Measurements from ENCODE around the gene PDS5A.
"Not testable (repeated sequence)": the region's sequence is repeated elsewhere in the genome, so short reads cannot be mapped to it uniquely, and the experiment has no call there.

The PDS5A gene

DNA sequence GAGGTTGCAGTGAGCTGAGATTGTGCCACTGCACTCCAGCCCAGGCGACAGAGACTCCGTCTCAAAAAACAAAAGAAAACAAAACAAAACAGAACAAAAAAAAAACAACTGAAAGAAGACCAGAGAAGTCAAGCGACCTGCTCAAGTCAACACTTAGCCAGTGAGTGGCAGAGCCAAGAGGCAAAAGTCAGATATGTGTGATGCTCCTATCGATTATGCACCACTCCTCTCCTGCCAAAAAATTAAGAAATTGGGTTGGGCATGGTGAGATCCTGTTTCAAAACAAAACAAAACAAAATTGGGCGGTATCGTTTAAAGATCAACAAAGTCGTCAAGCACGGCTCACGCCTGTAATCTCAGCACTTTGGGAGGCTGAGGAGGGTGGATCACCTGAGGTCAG lies 137.7 kb downstream of the PDS5A start:
- Histone ChIP-seq H3K79me1 (ENCODE audit: low read depth, low read length) (peaks cover 2% of the 10 kb centered on the region), H3K9ac (ENCODE audit: low read depth, low read length, poor library complexity) (no peak overlapping the region), H3K4me2 (ENCODE audit: insufficient read depth, low read length, poor library complexity, severe bottlenecking) (no peak overlapping the region), H2BK5ac (ENCODE audit: low read length) (no peak overlapping the region), H2AK5ac (ENCODE audit: low read depth, low read length) (no peak overlapping the region), H3K27ac (replicated peaks; ENCODE audit: low read length) (no peak overlapping the region), H3K9me3 (replicated peaks in 1 of 2; ENCODE audit: control insufficient read depth in 2 of 2, insufficient read depth in 1 of 2, low read depth in 1 of 2, low read length in 2 of 2) (no peaks in the 10 kb centered on the region), H2BK120ac (ENCODE audit: low read depth, low read length) (no peak overlapping the region), H3K14ac (ENCODE audit: low read length) (no peak overlapping the region), H3K23ac (ENCODE audit: low read depth, low read length, poor library complexity) (no peak overlapping the region), H3K18ac (ENCODE audit: low read length) (no peak overlapping the region), H2AFZ (ENCODE audit: low read length) (no peak overlapping the region), H3K36me3 (replicated peaks in 1 of 2; ENCODE audit: control insufficient read depth in 2 of 2, insufficient read depth in 2 of 2, low read length in 2 of 2) (peaks cover 28 to 90% of the 10 kb centered on the region in 2 donors), H3K4me1 (ENCODE audit: control insufficient read depth in 2 of 2, insufficient read depth in 1 of 2, low read depth in 1 of 2, low read length in 2 of 2) (no peaks in the 10 kb centered on the region), H4K8ac (ENCODE audit: low read depth, low read length) (no peak overlapping the region), H2BK15ac (ENCODE audit: low read length) (no peak overlapping the region), H2BK12ac (ENCODE audit: low read length) (no peak overlapping the region), H3K4ac (ENCODE audit: low read length) (no peak overlapping the region), H4K91ac (ENCODE audit: low read depth, low read length, poor library complexity) (no peak overlapping the region), H3K27me3 (ENCODE audit: control insufficient read depth in 3 of 3, insufficient read depth in 3 of 3, low read depth in 1 of 3, low read length in 3 of 3) (no peaks in the 10 kb centered on the region), H3K4me3 (ENCODE audit: low read length in 2 of 2) (no peak overlapping the region)
- WGBS, 2 donors (ENCODE audit: extremely low coverage in 2 of 2, insufficient read length in 2 of 2, insufficient replicate concordance in 1 of 2): no CpG with 5 or more reads among the region's 9 CpGs
- no peak for DNase-seq (ENCODE audit: low spot score)

DNA sequence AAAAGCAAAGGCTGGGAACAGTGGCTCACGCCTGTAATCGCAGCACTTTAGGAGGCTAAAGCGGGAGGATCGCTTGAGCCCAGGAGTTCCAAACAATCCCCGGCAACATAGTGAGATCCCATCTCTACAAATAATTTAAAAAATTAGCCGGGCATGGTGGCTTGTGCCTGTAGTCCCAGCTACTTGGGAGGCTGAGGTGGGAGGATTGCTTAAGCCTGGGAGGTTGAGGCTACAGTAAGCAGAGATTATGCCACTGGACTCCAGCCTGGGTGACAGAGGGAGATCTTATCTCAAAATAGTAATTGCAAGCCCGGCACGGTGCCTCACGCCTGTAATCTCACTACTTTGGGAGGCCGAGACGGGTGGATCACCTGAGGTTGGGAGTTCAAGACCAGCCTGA lies 139.3 kb downstream of the PDS5A start:
- not testable (repeated sequence) for H3K23ac ChIP-seq (ENCODE audit: low read depth, low read length, poor library complexity); DNase-seq (ENCODE audit: low spot score); H2BK12ac ChIP-seq (ENCODE audit: low read length); H4K91ac ChIP-seq (ENCODE audit: low read depth, low read length, poor library complexity); H2BK120ac ChIP-seq (ENCODE audit: low read depth, low read length); H3K4me2 ChIP-seq (ENCODE audit: insufficient read depth, low read length, poor library complexity, severe bottlenecking); H3K9me3 ChIP-seq (replicated peaks in 1 of 2; ENCODE audit: control insufficient read depth in 2 of 2, insufficient read depth in 1 of 2, low read depth in 1 of 2, low read length in 2 of 2); H3K9ac ChIP-seq (ENCODE audit: low read depth, low read length, poor library complexity); H4K8ac ChIP-seq (ENCODE audit: low read depth, low read length); H3K18ac ChIP-seq (ENCODE audit: low read length); H3K79me1 ChIP-seq (ENCODE audit: low read depth, low read length); H3K4ac ChIP-seq (ENCODE audit: low read length); H3K4me3 ChIP-seq (ENCODE audit: low read length in 2 of 2); H2BK5ac ChIP-seq (ENCODE audit: low read length); H3K27me3 ChIP-seq (ENCODE audit: control insufficient read depth in 3 of 3, insufficient read depth in 3 of 3, low read depth in 1 of 3, low read length in 3 of 3); H2AFZ ChIP-seq (ENCODE audit: low read length); H3K27ac ChIP-seq (replicated peaks; ENCODE audit: low read length); H2AK5ac ChIP-seq (ENCODE audit: low read depth, low read length); H3K4me1 ChIP-seq (ENCODE audit: control insufficient read depth in 2 of 2, insufficient read depth in 1 of 2, low read depth in 1 of 2, low read length in 2 of 2); H2BK15ac ChIP-seq (ENCODE audit: low read length); H3K14ac ChIP-seq (ENCODE audit: low read length)
- no CpG with 5 or more reads among the region's 11 CpGs for whole genome bisulfite sequencing, 2 donors (ENCODE audit: extremely low coverage in 2 of 2, insufficient read length in 2 of 2, insufficient replicate concordance in 1 of 2)
- H3K36me3 ChIP-seq (replicated peaks in 1 of 2; ENCODE audit: control insufficient read depth in 2 of 2, insufficient read depth in 2 of 2, low read length in 2 of 2): peaks cover 28 to 93% of the 10 kb centered on the region in 2 donors

DNA sequence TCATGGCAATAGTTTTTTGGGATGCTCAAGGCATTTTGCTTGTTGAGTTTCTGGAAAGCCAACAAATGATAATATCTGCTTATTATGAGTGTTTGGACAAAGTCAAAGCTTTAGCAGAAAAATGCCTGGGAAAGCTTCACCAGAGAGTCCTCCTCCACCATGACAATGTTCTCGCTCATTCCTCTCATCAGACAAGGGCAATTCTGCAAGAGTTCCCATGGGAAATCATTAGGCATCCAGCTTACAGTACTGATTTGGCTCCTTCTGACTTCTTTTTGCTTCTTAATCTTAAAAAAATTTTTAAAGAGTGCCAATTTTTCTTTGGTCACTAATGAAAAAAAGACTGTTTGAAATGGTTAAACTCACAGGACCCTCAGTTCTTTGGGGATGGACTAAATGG lies 143.4 kb downstream of the PDS5A start:
- no peaks in the 10 kb centered on the region for H3K79me1 ChIP-seq (ENCODE audit: low read depth, low read length)
- H4K91ac ChIP-seq (ENCODE audit: low read depth, low read length, poor library complexity): no peak overlapping the region
- H2BK12ac ChIP-seq (ENCODE audit: low read length): no peak overlapping the region
- H3K14ac ChIP-seq (ENCODE audit: low read length): no peak overlapping the region
- no peaks in the 10 kb centered on the region for H3K27me3 ChIP-seq (ENCODE audit: control insufficient read depth in 3 of 3, insufficient read depth in 3 of 3, low read depth in 1 of 3, low read length in 3 of 3)
- no CpG with 5 or more reads among the region's 1 CpG for WGBS, 2 donors (ENCODE audit: extremely low coverage in 2 of 2, insufficient read length in 2 of 2, insufficient replicate concordance in 1 of 2)
- H2AFZ ChIP-seq (ENCODE audit: low read length): no peak overlapping the region
- no peaks in the 10 kb centered on the region for H3K9me3 ChIP-seq (replicated peaks in 1 of 2; ENCODE audit: control insufficient read depth in 2 of 2, insufficient read depth in 1 of 2, low read depth in 1 of 2, low read length in 2 of 2)
- H3K4me2 ChIP-seq (ENCODE audit: insufficient read depth, low read length, poor library complexity, severe bottlenecking): no peak overlapping the region
- H2BK15ac ChIP-seq (ENCODE audit: low read length): no peak overlapping the region
- no peak overlapping the region for H3K23ac ChIP-seq (ENCODE audit: low read depth, low read length, poor library complexity)
- H2BK120ac ChIP-seq (ENCODE audit: low read depth, low read length): no peak overlapping the region
- H3K36me3 ChIP-seq (replicated peaks in 1 of 2; ENCODE audit: control insufficient read depth in 2 of 2, insufficient read depth in 2 of 2, low read length in 2 of 2): peaks cover 25 to 88% of the 10 kb centered on the region in 2 donors
- no peak overlapping the region for H4K8ac ChIP-seq (ENCODE audit: low read depth, low read length)
- no peaks in the 10 kb centered on the region for H3K4me1 ChIP-seq (ENCODE audit: control insufficient read depth in 2 of 2, insufficient read depth in 1 of 2, low read depth in 1 of 2, low read length in 2 of 2)
- no peak overlapping the region for H3K4me3 ChIP-seq (ENCODE audit: low read length in 2 of 2)
- no peak overlapping the region for H3K9ac ChIP-seq (ENCODE audit: low read depth, low read length, poor library complexity)
- no peak overlapping the region for H3K4ac ChIP-seq (ENCODE audit: low read length)
- no peak for DNase-seq (ENCODE audit: low spot score)
- H2AK5ac ChIP-seq (ENCODE audit: low read depth, low read length): no peak overlapping the region
- no peak overlapping the region for H2BK5ac ChIP-seq (ENCODE audit: low read length)
- H3K27ac ChIP-seq (replicated peaks; ENCODE audit: low read length): no peak overlapping the region
- H3K18ac ChIP-seq (ENCODE audit: low read length): no peak overlapping the region

DNA sequence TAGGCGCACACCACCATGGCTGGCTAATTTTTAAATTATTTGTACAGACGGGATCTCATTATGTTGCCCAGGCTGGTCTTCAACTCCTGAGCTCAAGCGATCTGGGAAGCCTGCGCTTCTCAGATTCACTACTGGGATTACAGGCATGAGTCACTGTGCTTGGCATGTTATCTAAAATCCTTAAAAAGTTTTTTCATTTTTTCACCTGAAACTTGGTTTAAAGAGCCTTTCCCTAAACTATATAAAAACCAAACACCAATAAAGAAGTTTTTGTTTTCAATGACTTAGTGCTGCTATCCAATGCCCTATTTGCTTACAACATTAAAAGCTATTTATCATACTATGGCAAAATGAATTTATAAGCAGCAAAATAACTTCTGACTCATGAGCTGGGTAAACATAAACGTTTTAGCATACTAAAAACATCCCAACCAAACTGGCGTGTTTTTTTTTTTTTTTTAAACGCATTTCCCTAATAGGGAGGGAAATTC lies 151.9 kb downstream of the PDS5A start:
- Histone ChIP-seq H3K14ac (ENCODE audit: low read length) (no peak overlapping the region), H2BK120ac (ENCODE audit: low read depth, low read length) (no peak overlapping the region), H4K91ac (ENCODE audit: low read depth, low read length, poor library complexity) (no peak overlapping the region), H3K36me3 (replicated peaks in 1 of 2; ENCODE audit: control insufficient read depth in 2 of 2, insufficient read depth in 2 of 2, low read length in 2 of 2) (peaks cover 8 to 90% of the 10 kb centered on the region in 2 donors), H3K4ac (ENCODE audit: low read length) (no peak overlapping the region), H3K9ac (ENCODE audit: low read depth, low read length, poor library complexity) (no peak overlapping the region), H2BK5ac (ENCODE audit: low read length) (no peak overlapping the region), H3K9me3 (replicated peaks in 1 of 2; ENCODE audit: control insufficient read depth in 2 of 2, insufficient read depth in 1 of 2, low read depth in 1 of 2, low read length in 2 of 2) (no peaks in the 10 kb centered on the region), H2BK12ac (ENCODE audit: low read length) (no peak overlapping the region), H3K4me3 (ENCODE audit: low read length in 2 of 2) (no peak overlapping the region), H3K23ac (ENCODE audit: low read depth, low read length, poor library complexity) (no peak overlapping the region), H3K79me1 (ENCODE audit: low read depth, low read length) (no peaks in the 10 kb centered on the region), H3K27me3 (ENCODE audit: control insufficient read depth in 3 of 3, insufficient read depth in 3 of 3, low read depth in 1 of 3, low read length in 3 of 3) (no peaks in the 10 kb centered on the region), H4K8ac (ENCODE audit: low read depth, low read length) (no peak overlapping the region), H2AFZ (ENCODE audit: low read length) (no peak overlapping the region), H3K18ac (ENCODE audit: low read length) (no peak overlapping the region), H2AK5ac (ENCODE audit: low read depth, low read length) (no peak overlapping the region), H3K27ac (replicated peaks; ENCODE audit: low read length) (no peak overlapping the region), H2BK15ac (ENCODE audit: low read length) (no peak overlapping the region), H3K4me2 (ENCODE audit: insufficient read depth, low read length, poor library complexity, severe bottlenecking) (no peak overlapping the region), H3K4me1 (ENCODE audit: control insufficient read depth in 2 of 2, insufficient read depth in 1 of 2, low read depth in 1 of 2, low read length in 2 of 2) (peaks cover 0 to 2% of the 10 kb centered on the region in 2 donors)
- DNase-seq (ENCODE audit: low spot score): no peak
- WGBS, 2 donors (ENCODE audit: extremely low coverage in 2 of 2, insufficient read length in 2 of 2, insufficient replicate concordance in 1 of 2): no CpG with 5 or more reads among the region's 7 CpGs
